Activated CD4-positive, alpha-beta T cell treated with anti-CD3 and anti-CD28 coated beads, Interleukin-2, amount 50 U/mL, for 4 hours (primary cell): ENCODE measurements around the gene EDDM3A.
A peak's percentile ranks its signal among the peaks of the same experiment; 100 is the strongest.
"Not testable (repeated sequence)": the region's sequence is repeated elsewhere in the genome, so short reads cannot be mapped to it uniquely, and the experiment has no call there.

Experiments
- DNase-seq, 2 experiments: peaks; one replicate each; pipeline ENCODE4 v3.0.0-alpha.2; 2020

Gene EDDM3A

DNA sequence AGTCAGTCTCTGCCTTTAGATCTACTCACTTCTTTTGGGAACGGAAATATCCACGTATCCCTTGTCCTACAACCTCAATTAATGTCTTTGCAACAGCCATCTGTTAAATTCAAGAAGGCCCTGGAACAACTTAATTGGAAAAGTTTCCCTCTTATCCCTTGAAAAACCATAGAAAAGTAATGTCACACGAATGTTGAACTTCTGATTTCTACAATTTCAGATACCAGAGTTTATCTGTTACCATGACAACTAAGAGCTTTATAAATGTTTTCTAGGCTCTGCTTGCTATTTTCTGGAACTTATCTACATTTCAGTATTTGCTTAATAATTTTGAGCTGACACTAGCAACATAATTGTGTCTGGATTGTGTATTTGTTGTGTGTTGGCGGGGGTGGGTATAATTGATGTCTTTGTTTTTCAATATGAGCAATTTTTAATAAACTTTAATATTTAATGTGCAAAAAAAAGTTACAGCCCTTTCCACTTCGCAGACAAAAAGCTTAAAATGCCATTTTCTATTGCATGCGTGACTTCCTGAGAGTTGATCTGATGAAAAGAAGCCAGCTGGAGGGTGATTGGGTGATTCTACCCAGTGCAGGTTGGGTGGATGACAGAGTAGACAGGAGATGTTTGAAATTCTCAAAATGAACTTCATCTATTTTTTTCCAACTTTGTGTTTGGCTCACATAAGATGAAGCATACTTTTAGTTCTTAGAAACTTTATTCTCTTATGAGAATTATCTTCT is 11.8 kb upstream of the EDDM3A start:
- no peak for DNase-seq

- no peak for DNase-seq
Observed at GRCh38 chr14:20734430-20734806, 11.3 kb upstream of the EDDM3A start.

GRCh38 chr14:20738292-20738691 is 7.4 kb upstream of the EDDM3A start:
- DNase-seq = not testable (repeated sequence)

DNA sequence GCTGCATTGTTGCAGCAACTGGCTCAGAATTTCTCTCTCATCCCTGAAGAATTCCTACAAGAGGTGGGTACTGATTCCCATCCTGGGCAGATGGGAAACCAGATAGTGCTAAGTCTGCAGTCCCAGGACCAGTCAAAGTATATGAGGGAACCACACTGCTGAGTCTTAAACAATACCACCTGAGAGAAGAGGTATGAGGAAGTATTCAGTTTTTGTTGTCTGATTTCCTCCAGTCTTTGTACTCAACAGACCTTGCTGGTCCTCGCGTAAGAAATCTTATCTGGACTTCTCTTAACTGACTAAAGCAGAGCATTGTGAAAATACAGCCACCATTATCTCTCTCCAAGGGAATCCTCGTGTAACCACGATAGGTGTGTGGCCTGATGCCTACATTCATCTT is 3.6 kb upstream of the EDDM3A start:
- no peak for DNase-seq

GRCh38 chr14:20743556-20743955 is 2.1 kb upstream of the EDDM3A start:
- DNase-seq = no peak

DNA sequence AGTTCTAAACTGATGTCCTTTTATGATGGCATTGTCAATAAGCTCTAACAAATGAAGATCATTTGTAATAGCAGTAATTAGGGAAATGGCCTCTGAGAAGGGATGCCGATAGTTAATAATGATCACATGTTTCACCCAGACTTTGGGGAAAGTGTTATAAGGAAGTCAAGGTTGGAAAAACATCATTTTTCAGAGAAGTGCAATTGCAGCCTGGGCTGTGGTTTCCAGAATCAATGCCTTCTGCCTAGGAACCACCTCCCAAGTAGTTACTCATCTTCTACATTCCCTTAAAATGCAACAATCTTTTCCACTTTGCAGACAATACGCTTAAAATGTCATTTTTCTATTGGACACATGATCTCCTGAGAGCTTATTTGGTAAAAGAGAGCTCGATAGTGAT is 879 bp downstream of the EDDM3A start:
- no peak for DNase-seq

GRCh38 chr14:20748439-20748838 is 2.8 kb downstream of the EDDM3A start:
- no peak for DNase-seq

DNA sequence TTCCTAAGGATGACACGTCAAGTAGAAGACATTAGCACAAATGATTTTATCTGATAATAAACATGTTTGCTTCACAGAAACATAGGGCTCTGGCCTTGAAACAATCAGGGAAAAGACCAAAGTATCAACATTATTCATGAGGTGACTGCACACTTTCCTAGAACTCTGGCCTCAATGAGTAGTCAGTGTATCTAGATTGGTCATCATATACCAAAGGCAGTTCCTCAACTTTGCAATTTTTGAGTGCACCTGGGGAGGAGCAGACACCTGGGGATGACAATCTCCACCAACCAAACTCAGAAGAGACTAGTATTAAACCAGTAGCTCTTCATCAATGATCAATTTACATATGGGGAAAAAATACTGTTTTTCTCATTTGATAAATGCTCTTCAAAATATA is 4.5 kb downstream of the EDDM3A start:
- DNase-seq = no peak

DNA sequence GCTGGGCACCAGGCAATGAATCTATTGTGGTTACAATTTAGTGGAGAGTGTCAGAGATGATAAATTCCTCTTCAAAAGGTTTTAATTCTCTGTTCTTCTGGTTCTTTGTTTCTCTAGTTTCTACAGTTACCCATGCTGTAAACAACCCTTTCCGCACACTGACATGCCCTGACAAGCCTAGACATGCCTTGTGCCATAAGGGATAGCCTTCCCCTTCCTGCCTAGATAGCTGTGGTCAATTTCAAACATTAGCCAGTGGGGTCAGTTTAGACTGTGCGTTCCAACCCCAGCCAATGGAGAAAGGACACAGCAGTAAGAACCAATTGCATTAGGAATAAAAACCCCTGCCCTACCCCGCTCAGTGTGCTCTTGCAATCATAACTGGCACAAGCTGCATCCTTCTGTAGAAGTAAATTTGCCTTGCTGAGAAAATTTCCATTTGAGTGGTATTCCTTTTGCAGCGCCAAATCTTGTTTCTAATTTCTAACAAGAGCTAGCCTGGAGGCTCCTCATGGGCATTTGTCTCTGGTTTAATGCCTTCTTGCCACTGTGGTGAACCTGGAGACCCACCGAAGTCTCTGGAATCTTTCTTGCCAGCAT is 6.4 kb downstream of the EDDM3A start:
- DNase-seq = no peak

DNA sequence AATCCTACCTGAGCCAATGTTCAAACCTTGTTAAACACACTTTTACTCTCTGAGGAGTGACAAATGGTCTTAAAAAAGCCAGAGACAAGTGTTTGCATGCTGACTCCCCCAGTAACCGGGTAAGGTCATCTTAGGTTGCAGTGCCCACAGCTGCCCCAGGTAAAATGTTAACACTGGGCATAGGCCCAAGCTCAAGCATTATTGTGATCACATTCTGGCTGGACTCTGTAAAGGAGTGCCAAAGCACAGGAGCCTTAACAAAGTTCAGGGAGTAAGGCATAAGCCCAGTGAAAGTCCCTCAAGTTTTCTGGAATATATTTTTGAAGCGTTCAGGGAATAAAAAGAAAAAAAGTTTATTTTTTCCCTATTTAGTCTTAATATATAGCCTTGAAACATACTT is 8.6 kb downstream of the EDDM3A start:
- DNase-seq = no peak

DNA sequence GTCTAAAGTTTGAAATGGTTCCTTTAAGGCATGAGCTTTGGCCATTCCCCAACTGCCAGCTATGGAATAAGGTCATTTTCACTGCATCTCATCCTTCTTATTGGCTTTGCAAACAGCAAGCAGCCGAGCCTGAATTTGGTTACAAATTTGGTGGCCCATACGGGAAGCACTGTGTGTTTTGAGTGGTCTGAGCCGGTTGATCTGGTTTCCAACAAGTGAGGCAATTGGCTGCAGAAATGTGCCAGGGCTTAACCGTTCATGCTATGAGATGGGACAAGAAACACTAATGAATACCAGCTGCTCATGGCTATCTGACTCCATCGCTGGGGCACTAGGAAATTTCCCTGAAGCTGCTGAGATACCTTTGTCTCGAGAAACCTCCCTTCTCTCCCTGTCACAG is 9.3 kb downstream of the EDDM3A start:
- no peak for DNase-seq

GRCh38 chr14:20757965-20758364 is 12.3 kb downstream of the EDDM3A start:
- DNase-seq = peak; percentile 5 to 8

- not testable (repeated sequence) for DNase-seq
Observed at GRCh38 chr14:20759465-20759864, 13.8 kb downstream of the EDDM3A start.

DNA sequence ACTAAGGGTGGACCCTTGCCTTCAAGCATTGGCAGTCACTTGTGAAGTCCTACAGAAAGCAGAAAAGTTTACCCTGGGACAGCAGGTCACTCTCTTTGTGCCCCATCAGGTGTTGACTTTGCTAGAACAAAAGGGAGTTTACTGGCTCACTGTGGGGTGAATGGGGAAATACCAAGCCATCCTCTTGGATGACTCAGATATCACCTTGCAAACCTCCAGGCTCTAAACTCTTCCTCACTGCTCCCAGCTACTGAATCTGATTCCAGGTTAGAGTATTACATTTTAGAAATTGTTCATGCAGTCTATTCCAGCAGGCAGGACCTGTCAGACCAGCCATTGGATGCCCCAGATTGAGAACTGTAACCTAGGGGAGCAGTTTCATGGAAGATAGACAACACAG is 15.3 kb downstream of the EDDM3A start:
- DNase-seq = no peak

DNA sequence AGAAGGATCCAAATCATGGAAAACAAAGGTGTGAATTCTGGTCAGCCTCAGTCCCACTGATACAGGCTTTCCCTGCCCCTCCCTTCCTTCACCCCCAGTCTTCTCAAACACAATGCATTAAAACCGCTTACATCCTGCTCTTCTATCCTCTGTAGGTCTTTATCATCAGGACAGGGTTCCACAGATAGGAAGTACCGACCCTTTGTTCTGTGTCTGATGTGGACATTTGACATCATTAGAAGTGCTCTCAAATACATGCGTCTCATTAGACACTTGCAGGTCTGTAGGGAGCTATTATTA is 22.9 kb downstream of the EDDM3A start:
- DNase-seq = no peak

DNA sequence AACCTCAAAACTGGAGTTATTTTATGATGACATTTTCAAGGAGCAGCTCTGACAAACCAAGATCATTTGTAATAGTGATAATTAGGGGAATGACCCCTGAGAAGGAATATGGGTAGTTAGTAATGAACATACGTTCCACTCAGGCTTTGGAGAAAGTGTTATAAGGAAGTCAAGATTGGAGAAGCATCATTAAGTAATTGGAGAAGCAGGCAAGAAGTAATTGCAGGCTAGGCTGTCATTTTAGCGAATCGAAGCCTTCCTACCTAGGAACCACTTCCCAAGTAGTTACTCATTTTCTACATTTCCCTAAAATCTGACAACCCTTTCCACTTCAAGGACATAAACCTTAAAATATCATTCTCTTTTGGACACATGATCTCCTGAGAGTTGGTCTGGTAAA is 23.7 kb downstream of the EDDM3A start:
- no peak for DNase-seq

DNA sequence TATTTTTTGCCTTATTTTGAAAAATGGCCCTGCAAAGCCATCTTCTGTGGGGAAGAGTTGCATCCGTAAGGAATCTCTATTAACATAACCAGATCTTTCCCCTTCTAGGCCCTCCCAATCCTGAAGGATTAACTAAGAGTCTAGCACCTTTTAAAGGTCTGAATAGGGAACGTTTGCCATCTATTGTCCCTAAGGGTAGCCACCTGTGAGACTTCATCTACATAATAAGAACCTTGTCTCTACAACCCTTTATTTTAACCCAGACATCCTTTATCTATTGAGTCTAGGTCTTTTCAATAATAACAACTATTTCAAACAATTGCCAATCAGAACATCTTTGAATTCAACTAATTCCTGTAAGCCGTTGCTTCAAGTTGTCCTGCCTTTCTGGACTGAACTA is 27.0 kb downstream of the EDDM3A start:
- no peak for DNase-seq

- no peak for DNase-seq
Observed at GRCh38 chr14:20774258-20774824, 28.7 kb downstream of the EDDM3A start.

GRCh38 chr14:20775043-20775442 is 29.4 kb downstream of the EDDM3A start:
- DNase-seq = no peak

GRCh38 chr14:20775901-20776300 is 30.2 kb downstream of the EDDM3A start:
- no peak for DNase-seq

- DNase-seq = no peak
Observed at GRCh38 chr14:20781803-20782202, 36.1 kb downstream of the EDDM3A start.

DNA sequence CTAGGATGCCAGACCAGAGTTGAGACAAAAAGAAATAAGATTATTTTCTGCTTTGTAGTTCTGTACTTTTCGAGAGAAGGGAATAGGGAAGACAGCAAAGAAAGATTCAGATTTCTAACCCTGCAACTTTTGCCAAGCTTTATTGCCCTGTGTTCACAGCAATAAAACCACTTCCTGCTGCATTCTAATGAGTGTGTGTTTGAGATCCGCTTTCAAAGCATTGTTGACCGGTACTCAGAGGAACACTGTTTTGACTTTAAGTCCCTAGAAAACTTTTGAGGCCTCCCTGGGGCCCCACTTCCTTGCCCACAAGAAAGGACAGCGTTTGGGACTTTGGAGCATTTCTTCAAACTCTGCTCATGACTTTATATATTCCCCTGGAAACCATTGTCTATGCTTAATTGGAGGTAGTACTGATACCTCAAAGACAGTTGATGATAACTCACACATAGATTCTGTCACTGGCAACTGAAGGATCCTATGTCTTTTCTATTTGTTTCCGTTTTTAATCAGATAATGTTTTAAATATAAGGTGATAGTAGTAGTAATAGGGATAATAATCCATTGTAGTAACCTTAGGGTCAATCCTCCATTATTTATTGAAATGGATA is 36.7 kb downstream of the EDDM3A start:
- DNase-seq = no peak

GRCh38 chr14:20787025-20787424 is 41.3 kb downstream of the EDDM3A start:
- no peak for DNase-seq

- DNase-seq = no peak
Observed at GRCh38 chr14:20789230-20789813, 43.6 kb downstream of the EDDM3A start.
